Measurements from ENCODE around the gene SYT12.
A peak's percentile ranks its signal among the peaks of the same experiment; 100 is the strongest.
"Not testable (repeated sequence)": the region's sequence is repeated elsewhere in the genome, so short reads cannot be mapped to it uniquely, and the experiment has no call there.

SYT12 gene

GRCh38 chr11:66986178-66986545, 36.8 kb upstream of the SYT12 start:
- H3K4me3 ChIP-seq (replicated peaks; ENCODE audit: low read depth, low read length), result no peak overlapping the region
- TF ChIP-seq CTCF (IDR thresholded peaks at IDR 0.05; ENCODE audit: low read length, missing control alignments), result no peak
- DNase-seq (ENCODE audit: low read depth), result no peak

GRCh38 chr11:66987158-66987620, 35.7 kb upstream of the SYT12 start:
- no peak overlapping the region for H3K4me3 ChIP-seq (replicated peaks; ENCODE audit: low read depth, low read length)
- no peak for TF ChIP-seq CTCF (IDR thresholded peaks at IDR 0.05; ENCODE audit: low read length, missing control alignments)
- DNase-seq (ENCODE audit: low read depth), result no peak

DNA sequence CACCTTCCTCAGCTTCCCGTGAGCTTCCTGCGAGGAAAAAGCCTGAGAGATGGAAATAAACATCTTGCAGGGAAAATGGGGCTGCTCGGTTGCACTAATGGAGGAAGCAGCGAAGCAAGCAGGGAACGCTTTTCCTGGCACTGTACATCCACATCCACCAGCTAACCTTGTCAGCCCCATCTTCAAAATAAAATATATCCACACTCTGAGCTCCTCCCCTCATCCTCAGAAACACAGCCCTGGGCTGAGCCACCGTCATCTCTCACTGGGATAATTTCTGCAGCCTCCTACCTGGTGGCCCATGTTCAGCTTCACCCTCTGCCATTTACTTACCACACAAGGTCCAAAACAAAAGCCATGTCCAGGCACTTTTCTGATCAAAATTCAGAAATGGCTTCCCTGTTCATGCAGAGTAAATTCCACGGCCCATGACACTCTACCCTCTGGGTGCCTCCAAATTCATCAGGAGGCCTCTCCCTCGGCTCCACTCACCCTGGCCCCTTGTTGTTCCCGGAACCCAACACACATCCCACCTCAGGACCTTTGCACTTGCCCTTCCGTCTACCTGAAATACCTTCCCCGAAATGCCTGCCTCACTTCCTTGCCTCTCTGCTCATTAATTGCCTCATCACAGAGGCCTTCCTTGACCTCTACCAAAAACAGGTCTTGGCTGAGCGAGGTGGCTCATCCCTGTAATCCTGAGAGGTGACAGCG, 34.9 kb upstream of the SYT12 start:
- H3K4me3 ChIP-seq (replicated peaks; ENCODE audit: low read depth, low read length), result no peak overlapping the region
- DNase-seq (ENCODE audit: low read depth), result no peak
- no peak for TF ChIP-seq CTCF (IDR thresholded peaks at IDR 0.05; ENCODE audit: low read length, missing control alignments)

DNA sequence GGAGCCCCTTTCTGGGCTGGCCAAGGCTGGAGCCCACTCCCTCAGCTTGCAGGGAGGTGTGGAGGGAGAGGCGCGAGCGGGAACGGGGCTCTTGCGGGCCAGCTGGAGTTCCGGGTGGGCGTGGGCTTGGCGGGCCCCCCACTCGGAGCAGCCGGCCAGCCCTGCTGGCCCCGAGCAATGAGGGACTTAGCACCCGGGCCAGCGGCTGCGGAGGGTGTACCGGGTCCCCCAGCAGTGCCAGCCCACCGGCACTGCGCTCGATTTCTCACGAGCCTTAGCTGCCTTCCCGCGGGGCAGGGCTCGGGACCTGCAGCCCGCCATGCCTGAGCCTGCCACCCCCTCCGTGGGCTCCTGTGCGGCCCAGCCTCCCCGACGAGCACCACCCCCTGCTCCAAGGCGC, 34.2 kb upstream of the SYT12 start:
- H3K4me3 ChIP-seq (replicated peaks; ENCODE audit: low read depth, low read length); DNase-seq (ENCODE audit: low read depth): not testable (repeated sequence)

DNA sequence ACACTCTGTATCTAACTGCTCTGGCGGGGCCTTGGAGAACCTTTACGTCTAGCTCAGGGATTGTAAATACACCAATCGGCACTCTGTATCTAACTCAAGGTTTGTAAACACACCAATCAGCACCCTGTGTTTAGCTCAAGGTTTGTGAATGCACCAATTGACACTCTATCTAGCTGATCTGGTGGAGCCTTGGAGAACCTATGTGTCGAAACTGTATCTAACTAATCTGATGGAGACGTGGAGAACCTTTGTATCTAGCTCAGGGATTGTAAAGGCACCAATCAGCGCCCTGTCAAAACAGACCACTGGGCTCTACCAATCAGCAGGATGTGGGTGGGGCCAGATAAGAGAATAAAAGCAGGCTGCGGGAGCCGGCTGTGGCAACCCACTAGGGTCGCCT, 33.6 kb upstream of the SYT12 start:
- H3K4me3 ChIP-seq (replicated peaks; ENCODE audit: low read depth, low read length); DNase-seq (ENCODE audit: low read depth): not testable (repeated sequence)

- no peak for DNase-seq (ENCODE audit: low read depth)
- no peak for TF ChIP-seq CTCF (IDR thresholded peaks at IDR 0.05; ENCODE audit: low read length, missing control alignments)
- no peak overlapping the region for H3K4me3 ChIP-seq (replicated peaks; ENCODE audit: low read depth, low read length)
These were observed 30.9 kb upstream of the SYT12 start for GRCh38 chr11:66992041-66992440.

DNA sequence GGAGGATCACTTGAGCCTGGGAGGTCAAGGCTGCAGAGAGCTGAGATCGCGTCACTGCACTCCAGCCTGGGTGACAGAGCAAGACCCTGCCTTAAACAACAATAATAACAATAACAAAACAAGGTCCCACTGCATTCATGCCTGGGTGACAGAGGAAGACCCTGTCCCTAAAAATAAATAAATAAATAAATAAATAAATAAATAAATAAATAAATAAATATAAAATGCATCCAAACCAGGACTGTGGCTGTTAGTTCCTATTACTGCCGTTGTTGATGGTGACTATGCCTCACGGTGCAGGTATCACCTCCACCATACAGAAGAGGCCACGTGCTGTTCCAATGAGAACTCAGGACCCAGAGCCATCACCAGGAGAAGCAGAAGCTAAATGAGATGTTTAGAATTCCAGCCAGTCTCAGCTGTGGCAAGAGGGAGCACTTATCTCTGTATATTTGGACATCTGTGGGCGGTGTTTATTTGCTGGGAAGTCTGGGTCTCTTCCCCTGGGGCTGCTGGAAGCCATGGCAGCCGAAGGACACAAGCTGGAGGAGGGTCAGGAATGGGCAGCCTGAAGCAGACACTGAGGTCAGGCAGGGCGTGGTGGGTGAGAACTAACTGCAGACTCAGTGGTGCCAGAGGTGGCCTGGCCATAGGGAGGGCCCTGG, 26.2 kb upstream of the SYT12 start:
- TF ChIP-seq CTCF (IDR thresholded peaks at IDR 0.05; ENCODE audit: low read length, missing control alignments), result no peak
- DNase-seq (ENCODE audit: low read depth), result peak; percentile 71
- H3K4me3 ChIP-seq (replicated peaks; ENCODE audit: low read depth, low read length), result no peak overlapping the region

DNA sequence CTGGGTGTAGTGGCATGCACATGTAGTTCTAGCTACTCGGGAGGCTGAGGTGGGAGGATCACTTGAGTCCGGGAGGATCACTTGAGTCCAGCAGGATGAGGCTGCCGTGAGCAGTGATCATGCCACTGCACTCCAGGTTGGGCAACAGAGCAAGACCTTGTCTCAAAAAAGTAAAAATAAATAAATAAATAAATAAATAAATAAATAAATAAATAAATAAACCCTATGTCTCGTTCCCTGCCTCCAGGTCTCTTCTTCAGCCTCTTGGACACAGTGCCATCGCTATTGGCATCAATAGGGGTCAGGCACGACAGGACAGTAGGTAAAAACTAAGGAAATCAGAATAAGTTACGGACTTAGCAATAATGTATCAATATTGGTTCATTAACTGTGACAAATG, 23.4 kb upstream of the SYT12 start:
- no peak for DNase-seq (ENCODE audit: low read depth)
- no peak overlapping the region for H3K4me3 ChIP-seq (replicated peaks; ENCODE audit: low read depth, low read length)
- no peak for TF ChIP-seq CTCF (IDR thresholded peaks at IDR 0.05; ENCODE audit: low read length, missing control alignments)

Data from fibroblast of pulmonary artery (primary cell).